SH-SY5Y (cell line): ENCODE data around the gene AHRR.

ENCODE experiments used
- GATA2 ChIP-seq: IDR thresholded peaks from 2 replicates; pipeline ENCODE4 v1.6.1; 2011; ENCODE audit warnings: mild to moderate bottlenecking, low read depth, low read length
- GATA3 ChIP-seq: IDR thresholded peaks from 2 replicates; pipeline ENCODE4 v1.6.1; 2011; ENCODE audit warnings: low read depth, mild to moderate bottlenecking, low read length, moderate library complexity

- TF ChIP-seq GATA2: no peak
- no peak for TF ChIP-seq GATA3
These were observed 63.8 kb downstream of the AHRR start for GRCh38 chr5:385321-385720.
